SU-DHL-6 (cell line): ENCODE data around the gene LPIN3.

Source experiments
- H2AFZ ChIP-seq: fragments of 200-600 bp; sonication (generic); 2 replicates; pipeline ENCODE4 v1.6.1; 2014; ENCODE audit warnings: low read depth, mild to moderate bottlenecking, moderate library complexity, mixed read lengths, antibody characterized with exemption, low read length; ENCODE audit not compliant: severe bottlenecking
- H3F3A ChIP-seq: fragments of 200-600 bp; shearing (Covaris generic); 2 replicates; pipeline ENCODE4 v1.6.0; 2016; ENCODE audit warnings: antibody characterized with exemption, mild to moderate bottlenecking; ENCODE audit not compliant: insufficient read depth
- H3K27ac ChIP-seq: fragments of 200-600 bp; sonication (generic); 2 replicates; pipeline ENCODE4 v1.5.1; 2016; ENCODE audit warnings: low read depth, mild to moderate bottlenecking, low read length, moderate library complexity, mixed read lengths
- H3K27me3 ChIP-seq: fragments of 200-600 bp; sonication (generic), shearing (Covaris generic); 2 replicates; pipeline ENCODE4 v1.6.0; 2014; ENCODE audit warnings: mild to moderate bottlenecking, low read length
- H3K36me3 ChIP-seq: fragments of 200-600 bp; sonication (generic); 2 replicates; pipeline ENCODE4 v1.6.1; 2014; ENCODE audit warnings: mild to moderate bottlenecking, low read length, mixed read lengths
- H3K4me2 ChIP-seq: fragments of 300-600, 200-600 bp; shearing (Covaris generic), sonication (generic); 2 replicates; pipeline ENCODE4 v1.6.0; 2014; ENCODE audit warnings: low read length, low read depth, mild to moderate bottlenecking; ENCODE audit not compliant: poor library complexity, severe bottlenecking
- H3K4me3 ChIP-seq: fragments of 200-600 bp; sonication (generic); 2 replicates; pipeline ENCODE4 v1.5.1; 2014; ENCODE audit warnings: antibody characterized with exemption, low read length, mild to moderate bottlenecking, mixed read lengths; ENCODE audit not compliant: insufficient read depth, poor library complexity, severe bottlenecking
- H3K79me2 ChIP-seq: fragments of 200-600 bp; sonication (generic); 2 replicates; pipeline ENCODE4 v1.6.1; 2014; ENCODE audit warnings: mild to moderate bottlenecking, low read length, moderate library complexity; ENCODE audit not compliant: insufficient read depth
- H3K9ac ChIP-seq: fragments of 200-600 bp; sonication (generic); 2 replicates; pipeline ENCODE4 v1.7.0; 2014; ENCODE audit warnings: mild to moderate bottlenecking, low read length
- H3K9me2 ChIP-seq: fragments of 200-600 bp; sonication (generic); replicated peaks from 2 replicates; pipeline ENCODE4 v1.6.1; 2014; ENCODE audit warnings: low read length; ENCODE audit not compliant: insufficient read depth
- H3K9me3 ChIP-seq: fragments of 200-600 bp; sonication (generic); 2 replicates; pipeline ENCODE4 v1.6.1; 2014; ENCODE audit warnings: low read length, mixed read lengths; ENCODE audit not compliant: insufficient read depth
- H4K20me1 ChIP-seq: fragments of 200-600 bp; sonication (generic); 2 replicates; pipeline ENCODE4 v1.6.1; 2014; ENCODE audit warnings: low read depth, mild to moderate bottlenecking, antibody characterized with exemption, low read length, moderate library complexity, mixed read lengths
- CTCF ChIP-seq: fragments of 200-600 bp; sonication (generic); IDR thresholded peaks from one replicate; pipeline ENCODE4 v1.5.1; 2017; ENCODE audit warnings: antibody characterized with exemption, mild to moderate bottlenecking, low read length, moderate library complexity; ENCODE audit not compliant: insufficient read depth, poor library complexity, severe bottlenecking
- EZH2phosphoT487 ChIP-seq: fragments of 200-600 bp; sonication (generic), shearing (Covaris generic); conservative IDR thresholded peaks from 2 replicates; pipeline ENCODE4 v1.6.1; 2018; ENCODE audit warnings: mild to moderate bottlenecking, antibody characterized with exemption, low read length, moderate library complexity, mixed read lengths

The LPIN3 gene

GRCh38 chr20:41403604-41404003 lies 63.0 kb downstream of the LPIN3 start:
- H3F3A ChIP-seq, result no peaks in the 10 kb centered on the region

GRCh38 chr20:41405436-41405835 lies 64.8 kb downstream of the LPIN3 start:
- no peaks in the 10 kb centered on the region for H3K79me2 ChIP-seq
- no peak overlapping the region for H2AFZ ChIP-seq
- no peak overlapping the region for H3K9ac ChIP-seq
- no peaks in the 10 kb centered on the region for H3K36me3 ChIP-seq
- no peaks in the 10 kb centered on the region for H3K27me3 ChIP-seq
- H3K4me2 ChIP-seq, result no peak overlapping the region
- H3K9me2 ChIP-seq, result no peaks in the 10 kb centered on the region
- TF ChIP-seq CTCF (no peak), EZH2phosphoT487 (no peak)
- no peaks in the 10 kb centered on the region for H3F3A ChIP-seq
- H3K4me3 ChIP-seq, result no peak overlapping the region
- no peaks in the 10 kb centered on the region for H3K9me3 ChIP-seq
- H3K27ac ChIP-seq, result no peak overlapping the region
- H4K20me1 ChIP-seq, result no peaks in the 10 kb centered on the region

More at GRCh38 chr20:41403604-41404003, 63.0 kb downstream of the LPIN3 start:
- H3K4me3 ChIP-seq, result no peak overlapping the region
- no peak overlapping the region for H2AFZ ChIP-seq
- no peaks in the 10 kb centered on the region for H3K36me3 ChIP-seq
- no peaks in the 10 kb centered on the region for H3K9me2 ChIP-seq
- H4K20me1 ChIP-seq, result no peaks in the 10 kb centered on the region
- TF ChIP-seq CTCF (no peak), EZH2phosphoT487 (no peak)
- H3K27me3 ChIP-seq, result no peaks in the 10 kb centered on the region
- H3K9me3 ChIP-seq, result no peaks in the 10 kb centered on the region
- H3K9ac ChIP-seq, result no peak overlapping the region
- no peaks in the 10 kb centered on the region for H3K79me2 ChIP-seq
- no peak overlapping the region for H3K4me2 ChIP-seq
- H3K27ac ChIP-seq, result no peak overlapping the region

GRCh38 chr20:41406353-41406752 lies 65.7 kb downstream of the LPIN3 start:
- TF ChIP-seq EZH2phosphoT487 (no peak), CTCF (no peak)

More at GRCh38 chr20:41406353-41406752, 65.7 kb downstream of the LPIN3 start:
- Histone ChIP-seq H3F3A (no peaks in the 10 kb centered on the region), H4K20me1 (no peaks in the 10 kb centered on the region), H3K9ac (no peak overlapping the region), H3K36me3 (no peaks in the 10 kb centered on the region), H3K9me2 (no peaks in the 10 kb centered on the region), H3K4me2 (no peak overlapping the region), H3K27me3 (no peaks in the 10 kb centered on the region), H2AFZ (no peak overlapping the region), H3K4me3 (no peak overlapping the region), H3K79me2 (no peaks in the 10 kb centered on the region), H3K9me3 (no peaks in the 10 kb centered on the region), H3K27ac (no peak overlapping the region)
